Heart right ventricle (tissue), 16 donors: Measurements from ENCODE around the gene HSD17B8. TPM values are rescaled to one million over a fixed set of nuclear protein-coding genes. Genes with fewer than 3 reads are reported as not detected.

Source experiments
- ATAC-seq, 8 donors: fragments of 200-7000 bp; cut with Tn5 transposase; one replicate each; pipeline ENCODE4 v1.9.1; 2020; ENCODE audit warnings: mild to moderate bottlenecking in 8 of 8, moderate library complexity in 8 of 8, moderate number of reproducible peaks in 1 of 8
- DNase-seq, 2 donors: peaks; one replicate each; pipeline ENCODE4 v3.0.0-alpha.2; 2020
- H3K27ac ChIP-seq, 10 donors: fragments of 200-600 bp; sonication (generic) in 2 of 10; one replicate each; pipeline versions ENCODE4 v1.5.0 to v1.8.0; 2020 to 2022; ENCODE audit warnings: mild to moderate bottlenecking in 3 of 10
- H3K27me3 ChIP-seq, 7 donors: fragments of 200-600 bp; one replicate each; pipeline ENCODE4 v1.8.0; 2021 to 2022; ENCODE audit warnings: mild to moderate bottlenecking in 2 of 7
- H3K36me3 ChIP-seq, 9 donors: fragments of 200-600 bp; sonication (generic) in 1 of 9; one replicate each; pipeline versions ENCODE4 v1.5.0 to v1.8.0; 2020 to 2022; ENCODE audit warnings: mild to moderate bottlenecking in 2 of 9
- H3K4me1 ChIP-seq, 9 donors: fragments of 200-600 bp; sonication (generic) in 1 of 9; one replicate each; pipeline versions ENCODE4 v1.5.0 to v1.8.0; 2020 to 2022; ENCODE audit warnings: mild to moderate bottlenecking in 4 of 9
- H3K4me3 ChIP-seq, 10 donors: fragments of 200-600 bp; sonication (generic) in 2 of 10; one replicate each; pipeline versions ENCODE4 v1.5.0 to v1.8.0; 2020 to 2022; ENCODE audit warnings: mild to moderate bottlenecking in 7 of 10, moderate library complexity in 2 of 10
- H3K9me3 ChIP-seq, 11 donors: fragments of 200-600 bp in 10 of 11; sonication (generic) in 2 of 11; one replicate each; pipeline versions ENCODE4 v1.5.0 to v1.8.0; 2013 to 2022; ENCODE audit warnings: mild to moderate bottlenecking in 2 of 11, control low read depth in 1 of 11, moderate library complexity in 1 of 11
- CTCF ChIP-seq, 9 donors: fragments of 200-600 bp; sonication (generic) in 2 of 9; IDR thresholded peaks; one replicate each; pipeline versions ENCODE4 v1.5.0 to v1.8.0; 2021 to 2022; ENCODE audit warnings: antibody characterized with exemption in 9 of 9, mild to moderate bottlenecking in 5 of 9, moderate library complexity in 1 of 9
- WGBS, 2 donors: extraction: QIAGEN DNeasy Blood & Tissue Kit; methylation state at CpG; one replicate each; pipeline ENCODE4 v1.1.7; 2013; ENCODE audit warnings: inconsistent platforms in 1 of 2; 5-methylcytosine and 5-hydroxymethylcytosine counted together
- intact Hi-C, 10 donors: fragments of 100-400 bp; cut with DNase I; formaldehyde crosslinking; loops; one replicate each; pipeline versions ENCODE4 v1.11.1 to v1.14.2; 2022
- polyA plus RNA-seq, 2 donors: library from polyadenylated mRNA; stranded (reverse); fragments of 200-250 nt; gene quantifications; one replicate each; pipeline ENCODE4 v1.2.3, GENCODE V29; 2013
- total RNA-seq, 10 donors: library from RNA; stranded (reverse); fragmentation: NEBNext Ultra II Directional in 3 of 10; extraction: Animal tissue kit (Norgen Biotek cat#: 25700) in 3 of 10; gene quantifications; one replicate each; pipeline versions ENCODE4 v1.2.1 to v1.2.4, GENCODE V29; 2021 to 2023
- donor health status: Arrhythmogenic right ventricular cardiomyopathy.
- donor health status: ischemic (EF 13 %, LVEDD 7.1; RV severe dilation, severe dysfunction).
- donor health status: healthy with polysubstance abuse.
- donor health status: DM: no; HTN: yes; CAD: no.
- donor health status: DM: no; HTN: no; CAD: no.
- donor health status: ischemic (EF 25% LVEDD 6.9; RV normal size, moderate dysfunction).
- donor health status: ischemic (EF 25% LVEDD 5.7; RV mildly dilated, moderate dysfunction).
- donor health status: healthy.
- donor health status: DM: yes; HTN: yes; CAD: no.
- donor health status: Ischemic cardiomyopathy.
- donor health status: ischemic (EF 35%, LVEDD 5.7; RV mildly dilated, moderate dysfunction).
- donor health status: nonischemic (EF 11% LVEDD 7.7; RV severe dilation, severe dysfunction).
- donor health status: DM: yes; HTN: yes; CAD: no.
- donor health status: PGD.
- donor health status: ischemic (EF 29% LVEDD 5.4; RV normal size, mild dysfunction).
- donor health status: nonischemic (EF 23%, LVEDD 6.1; RV moderate dilation, normal function).

The HSD17B8 gene
- total and polyA plus RNA-seq, 12 donors, result 7.4 to 25.5 (median 21.4) TPM

- peak; percentile 90 for DNase-seq
- Histone ChIP-seq H3K9me3 (no peaks in the 10 kb centered on the region), H3K27me3 (peaks cover 0 to 9% (median 0%) of the 10 kb centered on the region in 7 donors), H3K4me3 (peak within 1 kb of the TSS; percentile 60 to 98 (median 94)), H3K4me1 (peaks cover 10 to 53% (median 37%) of the 10 kb centered on the region in 9 donors), H3K36me3 (peaks cover 0 to 38% (median 12%) of the 10 kb centered on the region in 9 donors), H3K27ac (peak within 1 kb of the TSS; percentile 79 to 99 (median 97))
- intact Hi-C loops, result loop anchor here in 2 of 10 donors (10.0 kb wide), 2 partner anchors 486 to 1034 kb away; partner anchors contain the start of genes AGPAT1 (in 1 of the 2) and RNF5 (in 1 of the 2)
- WGBS, 2 donors, result 0 to 1% methylated on average over 58 to 86 of the region's 86 CpGs
- ATAC-seq, result peak; percentile 82 to 89 (median 86)
- TF ChIP-seq CTCF (IDR thresholded peaks at IDR 0.05), result no peak
Measured at GRCh38 chr6:33208091-33208967, 3.9 kb downstream of the HSD17B8 start, which contains the start of gene RING1. TSS of gene RING1 (plus strand) at chr6:33208500. CDS start at chr6:33208823, 323 bp downstream.

- H3K27me3 ChIP-seq, result peaks cover 0 to 16% (median 0%) of the 10 kb centered on the region in 7 donors
- no peak for ATAC-seq
- 93 to 94% methylated on average over 10 of the region's 10 CpGs for WGBS, 2 donors
- intact Hi-C loops, result loop anchor here in 4 of 10 donors (1.0 to 10.0 kb wide), 4 partner anchors 16 to 1035 kb away; partner anchors contain the start of genes AGPAT1 (in 1 of the 4) and RNF5 (in 1 of the 4)
- H3K4me3 ChIP-seq, result no peak overlapping the region
- H3K36me3 ChIP-seq, result peaks cover 0 to 31% (median 11%) of the 10 kb centered on the region in 9 donors
- no peak for DNase-seq
- H3K27ac ChIP-seq, result no peak overlapping the region
- TF ChIP-seq CTCF (IDR thresholded peaks at IDR 0.05), result no peak
- peaks cover 6 to 52% (median 31%) of the 10 kb centered on the region in 9 donors for H3K4me1 ChIP-seq
- no peaks in the 10 kb centered on the region for H3K9me3 ChIP-seq
Measured at GRCh38 chr6:33209856-33210255, 5.4 kb downstream of the HSD17B8 start.

- peaks cover 0 to 31% (median 11%) of the 10 kb centered on the region in 9 donors for H3K36me3 ChIP-seq
- no peaks in the 10 kb centered on the region for H3K9me3 ChIP-seq
- 83 to 88% methylated on average over 15 to 17 of the region's 17 CpGs for WGBS, 2 donors
- no peak for DNase-seq
- no peak for TF ChIP-seq CTCF (IDR thresholded peaks at IDR 0.05)
- no peak for ATAC-seq
- H3K27me3 ChIP-seq, result peaks cover 0 to 16% (median 0%) of the 10 kb centered on the region in 7 donors
- intact Hi-C loops, result loop anchor here in 1 of 10 donors (5.0 kb wide), 1 partner anchor 36 kb away; no protein-coding TSS in a partner anchor
- no peak overlapping the region for H3K27ac ChIP-seq
- peaks cover 6 to 45% (median 25%) of the 10 kb centered on the region in 9 donors for H3K4me1 ChIP-seq
- H3K4me3 ChIP-seq, result no peak overlapping the region
Measured at GRCh38 chr6:33211136-33211535, 6.7 kb downstream of the HSD17B8 start.

- Histone ChIP-seq H3K4me3 (no peak overlapping the region), H3K4me1 (peaks cover 6 to 45% (median 25%) of the 10 kb centered on the region in 9 donors), H3K27me3 (peaks cover 0 to 16% (median 0%) of the 10 kb centered on the region in 7 donors), H3K9me3 (no peaks in the 10 kb centered on the region), H3K27ac (no peak overlapping the region), H3K36me3 (peaks cover 0 to 31% (median 11%) of the 10 kb centered on the region in 9 donors)
- no peak for TF ChIP-seq CTCF (IDR thresholded peaks at IDR 0.05)
- intact Hi-C loops, result loop anchor here in 1 of 10 donors (5.0 kb wide), 1 partner anchor 35 kb away; no protein-coding TSS in a partner anchor
- 83 to 87% methylated on average over 18 of the region's 18 CpGs for WGBS, 2 donors
- ATAC-seq (no peak), DNase-seq (no peak)
Measured at GRCh38 chr6:33211666-33212422, 7.4 kb downstream of the HSD17B8 start.
